ENCODE measurements around the gene LTB.
A peak's percentile ranks its signal among the peaks of the same experiment; 100 is the strongest.

LTB gene, protein sequence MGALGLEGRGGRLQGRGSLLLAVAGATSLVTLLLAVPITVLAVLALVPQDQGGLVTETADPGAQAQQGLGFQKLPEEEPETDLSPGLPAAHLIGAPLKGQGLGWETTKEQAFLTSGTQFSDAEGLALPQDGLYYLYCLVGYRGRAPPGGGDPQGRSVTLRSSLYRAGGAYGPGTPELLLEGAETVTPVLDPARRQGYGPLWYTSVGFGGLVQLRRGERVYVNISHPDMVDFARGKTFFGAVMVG

GRCh38 chr6:31582230-31582643, at the start of gene LTB:
Gene LTB (minus strand): TSS chr6:31582424. CDS start chr6:31582417, 7 bp downstream.
- no peak for DNase-seq (ENCODE audit: low read depth in 2 of 3, low spot score in 1 of 3)

DNA sequence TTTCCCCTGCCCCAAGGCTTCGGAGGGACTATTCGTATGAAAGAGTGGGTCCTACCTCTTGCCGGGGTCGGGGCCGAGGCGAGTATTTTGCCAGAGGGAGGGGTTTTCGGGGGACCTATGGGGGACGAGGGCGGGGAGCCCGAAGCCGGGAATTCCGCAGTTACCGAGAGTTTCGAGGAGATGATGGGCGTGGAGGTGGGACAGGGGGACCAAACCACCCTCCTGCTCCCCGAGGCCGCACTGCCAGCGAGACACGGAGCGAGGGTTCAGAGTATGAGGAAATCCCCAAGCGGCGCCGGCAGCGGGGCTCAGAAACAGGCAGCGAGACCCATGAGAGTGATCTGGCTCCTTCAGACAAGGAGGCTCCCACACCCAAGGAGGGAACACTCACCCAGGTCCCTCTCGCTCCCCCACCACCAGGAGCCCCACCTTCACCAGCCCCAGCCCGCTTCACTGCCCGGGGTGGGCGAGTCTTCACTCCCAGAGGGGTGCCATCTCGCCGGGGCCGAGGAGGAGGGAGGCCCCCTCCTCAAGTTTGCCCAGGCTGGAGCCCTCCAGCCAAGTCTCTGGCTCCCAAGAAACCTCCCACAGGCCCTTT, 49.6 kb upstream of the LTB start:
- no peak for DNase-seq (ENCODE audit: low read depth in 2 of 3, low spot score in 1 of 3)

DNA sequence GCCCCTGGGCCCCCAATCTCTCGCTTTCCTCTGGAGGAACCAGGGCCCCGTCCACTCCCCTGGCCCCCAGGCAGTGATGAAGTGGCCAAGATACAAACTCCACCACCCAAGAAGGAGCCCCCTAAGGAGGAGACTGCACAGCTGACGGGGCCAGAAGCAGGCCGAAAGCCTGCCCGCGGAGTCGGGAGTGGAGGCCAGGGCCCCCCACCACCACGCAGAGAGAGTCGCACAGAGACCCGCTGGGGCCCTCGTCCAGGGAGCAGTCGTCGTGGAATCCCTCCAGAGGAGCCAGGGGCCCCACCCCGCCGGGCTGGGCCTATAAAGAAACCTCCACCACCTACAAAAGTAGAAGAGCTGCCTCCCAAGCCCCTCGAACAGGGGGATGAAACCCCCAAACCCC, 49.0 kb upstream of the LTB start:
- DNase-seq (ENCODE audit: low read depth in 2 of 3, low spot score in 1 of 3) = no peak

DNA sequence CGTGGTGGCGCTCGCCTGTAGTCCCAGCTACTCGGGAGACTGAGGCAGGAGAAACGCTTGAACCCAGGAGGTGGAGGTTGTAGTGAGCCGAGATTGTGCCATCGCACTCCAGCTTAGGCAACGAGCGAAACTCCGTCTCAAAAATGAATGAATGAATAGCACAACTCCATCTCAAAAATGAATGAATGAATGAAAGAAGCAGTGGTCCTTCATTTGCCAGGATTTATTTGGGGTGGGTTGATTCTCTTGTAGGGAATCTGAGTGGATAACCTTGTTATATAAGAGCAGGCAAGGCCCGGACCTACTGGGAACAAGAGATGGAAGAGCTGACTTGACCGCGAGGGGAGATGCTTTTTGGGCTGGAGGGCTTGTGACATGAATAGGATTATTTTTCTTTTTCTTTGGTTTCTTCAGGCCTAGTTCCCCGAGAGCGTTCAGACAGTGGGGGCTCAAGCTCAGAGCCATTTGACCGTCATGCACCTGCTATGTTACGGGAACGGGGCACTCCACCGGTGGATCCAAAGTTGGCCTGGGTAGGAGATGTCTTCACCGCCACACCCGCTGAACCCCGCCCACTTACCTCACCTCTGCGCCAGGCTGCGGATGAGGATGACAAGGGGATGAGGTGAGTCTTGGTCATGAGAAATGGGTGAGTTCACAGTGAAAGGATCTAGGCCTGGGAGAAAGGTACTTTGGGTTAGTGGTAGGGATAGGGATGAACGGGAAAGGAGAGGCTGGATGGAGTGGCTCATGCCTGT, 48.1 kb upstream of the LTB start:
- DNase-seq (ENCODE audit: low read depth in 2 of 3, low spot score in 1 of 3) = no peak

DNA sequence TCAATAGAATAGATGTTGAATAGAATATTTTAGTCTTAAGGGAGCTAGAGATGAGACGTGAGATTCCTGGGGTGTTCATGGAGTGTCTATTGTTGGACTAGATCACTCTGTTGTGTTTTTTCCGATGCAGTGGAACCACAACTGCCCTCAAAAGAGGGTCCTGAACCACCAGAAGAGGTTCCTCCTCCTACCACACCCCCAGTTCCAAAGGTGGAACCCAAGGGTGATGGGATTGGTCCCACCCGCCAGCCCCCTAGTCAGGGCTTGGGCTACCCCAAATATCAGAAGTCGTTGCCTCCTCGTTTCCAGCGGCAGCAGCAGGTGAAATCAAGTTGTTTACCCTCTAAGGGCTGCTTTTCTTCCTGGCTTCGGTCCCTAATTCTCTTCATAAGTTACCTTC, 46.8 kb upstream of the LTB start:
- no peak for DNase-seq (ENCODE audit: low read depth in 2 of 3, low spot score in 1 of 3)

- no peak for DNase-seq (ENCODE audit: low read depth in 2 of 3, low spot score in 1 of 3)
Observed at GRCh38 chr6:31627690-31628287, 45.6 kb upstream of the LTB start.

DNA sequence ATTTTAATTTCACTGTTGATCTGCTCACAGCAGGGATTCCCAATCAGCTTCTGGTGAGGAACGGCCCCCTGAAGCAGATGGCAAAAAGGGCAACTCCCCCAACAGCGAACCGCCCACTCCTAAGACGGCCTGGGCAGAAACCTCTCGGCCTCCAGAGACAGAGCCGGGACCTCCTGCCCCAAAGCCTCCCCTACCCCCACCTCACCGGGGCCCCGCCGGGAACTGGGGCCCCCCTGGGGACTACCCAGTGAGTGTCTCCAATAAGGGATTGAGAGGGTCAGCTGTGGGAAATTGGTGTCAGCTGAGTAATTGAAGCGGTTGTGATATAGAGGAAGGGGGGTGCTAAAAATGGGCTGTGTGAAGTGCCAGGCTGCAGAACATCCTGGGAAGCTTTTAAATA, 44.7 kb upstream of the LTB start:
- no peak for DNase-seq (ENCODE audit: low read depth in 2 of 3, low spot score in 1 of 3)

DNA sequence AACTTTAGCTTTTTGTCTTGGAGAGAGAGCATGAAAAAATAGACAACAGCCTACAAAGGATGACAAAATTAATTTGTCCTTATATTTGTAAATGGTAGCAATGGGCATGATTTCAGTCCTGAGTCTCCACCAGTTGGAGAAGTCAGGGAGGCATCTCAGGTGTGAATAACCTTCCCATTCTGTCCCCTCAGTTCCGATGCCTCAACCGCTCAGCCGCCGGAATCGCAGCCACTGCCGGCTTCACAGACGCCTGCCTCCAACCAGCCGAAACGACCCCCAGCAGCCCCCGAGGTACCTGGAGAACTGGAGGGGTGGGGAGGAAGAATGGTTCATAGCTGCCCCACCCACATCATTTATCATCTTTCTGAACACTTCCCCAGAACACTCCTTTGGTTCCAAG, 41.8 kb upstream of the LTB start:
- no peak for DNase-seq (ENCODE audit: low read depth in 2 of 3, low spot score in 1 of 3)

- no peak for DNase-seq (ENCODE audit: low read depth in 2 of 3, low spot score in 1 of 3)
Observed at GRCh38 chr6:31622684-31623091, 40.5 kb upstream of the LTB start.

- no peak for DNase-seq (ENCODE audit: low read depth in 2 of 3, low spot score in 1 of 3)
Observed at GRCh38 chr6:31621991-31622390, 39.8 kb upstream of the LTB start.

DNA sequence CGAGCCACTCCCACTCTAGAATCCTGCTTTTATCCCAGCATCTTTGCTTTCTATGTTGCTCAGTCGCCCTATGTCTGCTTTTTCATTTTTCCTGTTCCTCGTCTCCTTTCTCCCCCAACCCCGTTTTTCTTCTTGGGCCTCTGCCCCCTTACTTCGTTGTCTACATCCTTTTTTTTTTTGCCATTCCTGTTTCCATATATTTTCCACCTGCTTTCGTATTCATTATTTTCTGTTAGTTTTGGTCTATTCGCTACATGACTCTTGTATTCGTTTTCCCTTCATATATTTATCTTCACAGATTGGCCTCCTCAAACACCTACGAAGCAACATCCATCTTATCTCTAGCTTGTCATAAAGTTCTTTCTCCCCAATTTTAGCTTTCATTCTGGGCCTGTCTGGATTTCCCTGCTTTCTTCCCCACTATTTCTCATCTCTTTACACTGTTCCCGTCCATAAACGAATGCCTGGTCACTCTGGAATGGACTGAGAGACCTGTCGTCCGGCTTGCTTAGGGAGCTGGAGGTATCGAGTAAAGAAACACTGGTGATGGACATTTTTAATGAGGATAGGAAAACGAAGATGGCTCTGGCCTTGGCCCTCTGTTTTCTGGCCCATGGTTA, 39.2 kb upstream of the LTB start:
- no peak for DNase-seq (ENCODE audit: low read depth in 2 of 3, low spot score in 1 of 3)

DNA sequence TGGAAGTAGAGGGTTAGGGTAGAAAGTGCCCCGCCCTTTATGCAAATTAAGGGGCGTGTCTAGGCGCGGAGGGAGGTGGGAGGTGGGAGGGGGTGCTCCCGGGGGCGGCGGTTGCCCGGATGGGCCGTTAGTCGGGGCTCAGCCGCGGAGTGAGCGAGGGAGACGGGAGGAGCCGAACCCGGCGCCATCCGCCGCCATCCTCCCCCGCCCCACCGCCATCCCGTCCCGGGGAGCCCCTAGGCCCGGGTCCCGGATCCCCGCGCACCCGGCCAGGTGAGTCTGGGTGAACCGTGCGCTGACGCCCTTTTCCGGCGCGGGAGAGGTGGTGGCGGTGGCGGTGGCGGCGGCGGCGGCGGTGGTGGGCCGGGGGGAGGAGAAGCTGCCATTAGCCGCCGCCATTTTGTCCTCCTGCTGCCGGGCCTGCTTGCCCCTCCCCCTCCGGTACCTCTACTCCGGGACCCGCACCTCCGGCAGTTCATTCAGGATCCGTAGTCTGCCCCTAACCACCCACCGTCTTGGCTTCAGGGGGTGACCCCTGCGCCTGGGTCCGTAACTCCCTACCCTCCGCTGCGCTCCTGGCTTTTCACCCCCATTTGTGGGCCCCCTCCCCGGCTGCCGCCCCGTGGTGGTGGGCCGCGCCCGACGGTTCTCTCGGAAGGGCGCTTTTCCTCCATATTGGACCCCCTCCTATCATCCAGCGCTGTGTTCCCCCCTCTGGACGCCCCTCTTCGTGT, 38.5 kb upstream of the LTB start, which contains the start of gene PRRC2A:
PRRC2A (plus strand) TSS at position 130 of the 734 bp plus-strand sequence. CDS start 2,075 bp downstream, outside the sequence.
- peak in 2 of 3 donors; percentile 94 to 99 for DNase-seq (ENCODE audit: low read depth in 2 of 3, low spot score in 1 of 3)

- DNase-seq (ENCODE audit: low read depth in 2 of 3, low spot score in 1 of 3) = peak; percentile 97
Observed at GRCh38 chr6:31619805-31620585, 37.8 kb upstream of the LTB start.

GRCh38 chr6:31617010-31617409, 34.8 kb upstream of the LTB start:
- DNase-seq (ENCODE audit: low read depth in 2 of 3, low spot score in 1 of 3) = no peak

GRCh38 chr6:31615748-31616147, 33.5 kb upstream of the LTB start:
- no peak for DNase-seq (ENCODE audit: low read depth in 2 of 3, low spot score in 1 of 3)

- DNase-seq (ENCODE audit: low read depth in 2 of 3, low spot score in 1 of 3) = no peak
Observed at GRCh38 chr6:31614684-31615578, 32.7 kb upstream of the LTB start, which contains the start of gene AIF1. Gene AIF1 (plus strand): TSS chr6:31615234. CDS start chr6:31615330, 96 bp downstream.

- no peak for DNase-seq (ENCODE audit: low read depth in 2 of 3, low spot score in 1 of 3)
Observed at GRCh38 chr6:31614075-31614619, 31.9 kb upstream of the LTB start.

GRCh38 chr6:31610968-31611367, 28.7 kb upstream of the LTB start:
- no peak for DNase-seq (ENCODE audit: low read depth in 2 of 3, low spot score in 1 of 3)

Measured in stimulated activated CD4-positive, alpha-beta T cell treated with anti-CD3 and anti-CD28 coated beads, Interleukin-12 subunit alpha, Interleukin-12 subunit beta, amount 100 ng/mL, for 48 hours (primary cell).